ENCODE measurements around the gene AFDN. TPM values are rescaled to one million over a fixed set of nuclear protein-coding genes. Genes with fewer than 3 reads are reported as not detected.

The AFDN gene
- total and polyA plus RNA-seq, 10 of the 15 experiments (the other 5 are each of a cell fraction or from before 2014, with no cell fraction given), result 5.7 to 68.2 (median 45.1) TPM

DNA sequence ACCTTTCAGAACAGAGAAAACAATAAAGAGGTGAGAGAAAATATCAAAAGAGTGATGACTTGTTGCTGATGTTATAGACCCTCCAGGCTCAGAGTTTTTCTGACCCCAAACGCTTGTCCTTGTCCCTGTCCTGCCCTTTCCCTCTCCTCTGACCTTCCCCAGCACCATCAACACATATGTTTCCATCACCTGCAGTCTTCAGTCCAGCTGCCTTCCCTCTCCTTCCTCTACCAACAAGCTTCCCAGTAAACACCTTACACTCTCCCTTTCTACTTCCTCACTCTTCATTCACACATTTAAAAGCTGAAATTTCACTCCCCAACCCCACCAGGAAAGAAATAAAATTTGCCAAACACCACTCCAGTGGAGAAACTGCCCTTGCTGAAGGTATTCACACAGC is 25.4 kb upstream of the AFDN start (continued):
- no peak for TF ChIP-seq ZNF217 (IDR thresholded peaks at IDR 0.05)

DNA sequence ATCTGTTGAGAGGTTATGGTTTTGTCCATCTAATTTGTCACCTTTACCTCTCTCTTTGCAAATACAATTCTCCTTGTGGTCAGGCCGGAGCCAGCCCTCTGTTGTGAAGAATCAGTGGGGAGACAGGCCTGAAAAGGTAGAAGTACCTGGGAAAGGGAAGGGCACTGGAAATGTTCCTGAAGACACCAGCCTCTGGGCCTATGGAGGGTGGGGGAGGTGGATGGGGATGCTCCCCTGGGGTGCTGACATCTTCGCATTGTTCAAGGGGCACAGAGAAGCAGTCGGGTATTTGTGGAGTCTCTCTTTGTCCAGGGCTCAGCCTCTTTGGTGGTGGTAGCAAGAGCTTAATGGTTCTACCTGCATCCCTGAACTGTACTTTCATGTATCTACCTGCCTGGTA is 24.4 kb upstream of the AFDN start:
- POLR2A ChIA-PET, result no interaction called here
- Histone ChIP-seq H3K27me3 (replicated peaks in 1 of 2; ENCODE audit: control insufficient read depth in 2 of 2, insufficient read depth in 2 of 2, low read length in 1 of 2) (peaks cover 0 to 1% of the 10 kb centered on the region in 2 experiments; a peak in 2 of 4 replicates), H3K9ac (ENCODE audit: control insufficient read depth, insufficient read depth, low read length) (no peak overlapping the region), H3K27ac (ENCODE audit: control insufficient read depth, insufficient read depth) (no peak overlapping the region), H3K79me2 (ENCODE audit: control insufficient read depth, insufficient read depth, low read length) (no peaks in the 10 kb centered on the region), H4K20me1 (ENCODE audit: control insufficient read depth, insufficient read depth) (no peaks in the 10 kb centered on the region; the same call in 1 of the 2 replicates), H2AFZ (ENCODE audit: control insufficient read depth, low read depth, low read length) (no peak overlapping the region), H3K36me3 (ENCODE audit: control insufficient read depth in 2 of 2, insufficient read depth in 2 of 2, low read length in 1 of 2) (no peaks in the 10 kb centered on the region), H3K4me2 (ENCODE audit: control insufficient read depth, insufficient read depth) (no peak overlapping the region), H3K4me3 (no peak overlapping the region), H3K4me1 (ENCODE audit: control insufficient read depth, insufficient read depth, low read length) (no peaks in the 10 kb centered on the region), H3K9me3 (replicated peaks; ENCODE audit: control insufficient read depth, insufficient read depth, low read length) (no peaks in the 10 kb centered on the region)
- CTCF ChIA-PET, result no interaction called here
- in situ Hi-C loops (cut with MboI), result no loop called here
- intact Hi-C loops (cut with micrococcal nuclease; ENCODE audit: unreplicated experiment), result no loop called here
- no peak for ATAC-seq
- no peak for FAIRE-seq
- RAD21 ChIA-PET (ENCODE audit: unreplicated experiment), result no interaction called here
- BruUV-seq (replicated peaks), result no TSS peak
- SMC1A ChIA-PET (ENCODE audit: uncharacterized antibody, unreplicated experiment), result no interaction called here
- no peak for DNase-seq (ENCODE audit: low read depth, low spot score)
- 50% methylated on average over 3 of the region's 3 CpGs for WGBS (ENCODE audit: insufficient coverage, insufficient replicate concordance, low lambda C conversion rate, missing lambda C conversion rate)
- TF ChIP-seq, protein P1, sequence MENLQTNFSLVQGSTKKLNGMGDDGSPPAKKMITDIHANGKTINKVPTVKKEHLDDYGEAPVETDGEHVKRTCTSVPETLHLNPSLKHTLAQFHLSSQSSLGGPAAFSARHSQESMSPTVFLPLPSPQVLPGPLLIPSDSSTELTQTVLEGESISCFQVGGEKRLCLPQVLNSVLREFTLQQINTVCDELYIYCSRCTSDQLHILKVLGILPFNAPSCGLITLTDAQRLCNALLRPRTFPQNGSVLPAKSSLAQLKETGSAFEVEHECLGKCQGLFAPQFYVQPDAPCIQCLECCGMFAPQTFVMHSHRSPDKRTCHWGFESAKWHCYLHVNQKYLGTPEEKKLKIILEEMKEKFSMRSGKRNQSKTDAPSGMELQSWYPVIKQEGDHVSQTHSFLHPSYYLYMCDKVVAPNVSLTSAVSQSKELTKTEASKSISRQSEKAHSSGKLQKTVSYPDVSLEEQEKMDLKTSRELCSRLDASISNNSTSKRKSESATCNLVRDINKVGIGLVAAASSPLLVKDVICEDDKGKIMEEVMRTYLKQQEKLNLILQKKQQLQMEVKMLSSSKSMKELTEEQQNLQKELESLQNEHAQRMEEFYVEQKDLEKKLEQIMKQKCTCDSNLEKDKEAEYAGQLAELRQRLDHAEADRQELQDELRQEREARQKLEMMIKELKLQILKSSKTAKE (IDR thresholded peaks at IDR 0.05; ENCODE audit: low read depth, poor library complexity, severe bottlenecking), result no peak
- TF ChIP-seq BMI1 (IDR thresholded peaks at IDR 0.05; ENCODE audit: borderline replicate concordance) (no peak), SPI1 (IDR thresholded peaks at IDR 0.05; ENCODE audit: borderline replicate concordance, insufficient read depth, low read depth, low read length) (no peak), EED (IDR thresholded peaks at IDR 0.05; ENCODE audit: low read depth) (no peak), SIN3A (IDR thresholded peaks at IDR 0.05; ENCODE audit: low read depth, low read length) (no peak), DPF2 (IDR thresholded peaks at IDR 0.05) (no peak), ZNF207 (IDR thresholded peaks at IDR 0.05; ENCODE audit: borderline replicate concordance) (no peak), SRF (IDR thresholded peaks at IDR 0.05; ENCODE audit: low read depth in 2 of 2, low read length in 2 of 2) (no peak), JUNB (IDR thresholded peaks at IDR 0.05) (no peak), TCF12 (IDR thresholded peaks at IDR 0.05; ENCODE audit: low read depth, low read length) (no peak), KLF5 (IDR thresholded peaks at IDR 0.05; ENCODE audit: partially characterized antibody) (no peak), MYC (IDR thresholded peaks at IDR 0.05; ENCODE audit: insufficient read depth, insufficient read length, insufficient replicate concordance, low read length, severe bottlenecking) (no peak), TBL1XR1 (IDR thresholded peaks at IDR 0.05; ENCODE audit: low read depth, low read length) (no peak)
- TF ChIP-seq, protein P2, sequence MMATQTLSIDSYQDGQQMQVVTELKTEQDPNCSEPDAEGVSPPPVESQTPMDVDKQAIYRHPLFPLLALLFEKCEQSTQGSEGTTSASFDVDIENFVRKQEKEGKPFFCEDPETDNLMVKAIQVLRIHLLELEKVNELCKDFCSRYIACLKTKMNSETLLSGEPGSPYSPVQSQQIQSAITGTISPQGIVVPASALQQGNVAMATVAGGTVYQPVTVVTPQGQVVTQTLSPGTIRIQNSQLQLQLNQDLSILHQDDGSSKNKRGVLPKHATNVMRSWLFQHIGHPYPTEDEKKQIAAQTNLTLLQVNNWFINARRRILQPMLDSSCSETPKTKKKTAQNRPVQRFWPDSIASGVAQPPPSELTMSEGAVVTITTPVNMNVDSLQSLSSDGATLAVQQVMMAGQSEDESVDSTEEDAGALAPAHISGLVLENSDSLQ (IDR thresholded peaks at IDR 0.05), result no peak
- TF ChIP-seq, protein P3, sequence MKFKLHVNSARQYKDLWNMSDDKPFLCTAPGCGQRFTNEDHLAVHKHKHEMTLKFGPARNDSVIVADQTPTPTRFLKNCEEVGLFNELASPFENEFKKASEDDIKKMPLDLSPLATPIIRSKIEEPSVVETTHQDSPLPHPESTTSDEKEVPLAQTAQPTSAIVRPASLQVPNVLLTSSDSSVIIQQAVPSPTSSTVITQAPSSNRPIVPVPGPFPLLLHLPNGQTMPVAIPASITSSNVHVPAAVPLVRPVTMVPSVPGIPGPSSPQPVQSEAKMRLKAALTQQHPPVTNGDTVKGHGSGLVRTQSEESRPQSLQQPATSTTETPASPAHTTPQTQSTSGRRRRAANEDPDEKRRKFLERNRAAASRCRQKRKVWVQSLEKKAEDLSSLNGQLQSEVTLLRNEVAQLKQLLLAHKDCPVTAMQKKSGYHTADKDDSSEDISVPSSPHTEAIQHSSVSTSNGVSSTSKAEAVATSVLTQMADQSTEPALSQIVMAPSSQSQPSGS (IDR thresholded peaks at IDR 0.05; ENCODE audit: low read length), result no peak
- TF ChIP-seq, protein P4, sequence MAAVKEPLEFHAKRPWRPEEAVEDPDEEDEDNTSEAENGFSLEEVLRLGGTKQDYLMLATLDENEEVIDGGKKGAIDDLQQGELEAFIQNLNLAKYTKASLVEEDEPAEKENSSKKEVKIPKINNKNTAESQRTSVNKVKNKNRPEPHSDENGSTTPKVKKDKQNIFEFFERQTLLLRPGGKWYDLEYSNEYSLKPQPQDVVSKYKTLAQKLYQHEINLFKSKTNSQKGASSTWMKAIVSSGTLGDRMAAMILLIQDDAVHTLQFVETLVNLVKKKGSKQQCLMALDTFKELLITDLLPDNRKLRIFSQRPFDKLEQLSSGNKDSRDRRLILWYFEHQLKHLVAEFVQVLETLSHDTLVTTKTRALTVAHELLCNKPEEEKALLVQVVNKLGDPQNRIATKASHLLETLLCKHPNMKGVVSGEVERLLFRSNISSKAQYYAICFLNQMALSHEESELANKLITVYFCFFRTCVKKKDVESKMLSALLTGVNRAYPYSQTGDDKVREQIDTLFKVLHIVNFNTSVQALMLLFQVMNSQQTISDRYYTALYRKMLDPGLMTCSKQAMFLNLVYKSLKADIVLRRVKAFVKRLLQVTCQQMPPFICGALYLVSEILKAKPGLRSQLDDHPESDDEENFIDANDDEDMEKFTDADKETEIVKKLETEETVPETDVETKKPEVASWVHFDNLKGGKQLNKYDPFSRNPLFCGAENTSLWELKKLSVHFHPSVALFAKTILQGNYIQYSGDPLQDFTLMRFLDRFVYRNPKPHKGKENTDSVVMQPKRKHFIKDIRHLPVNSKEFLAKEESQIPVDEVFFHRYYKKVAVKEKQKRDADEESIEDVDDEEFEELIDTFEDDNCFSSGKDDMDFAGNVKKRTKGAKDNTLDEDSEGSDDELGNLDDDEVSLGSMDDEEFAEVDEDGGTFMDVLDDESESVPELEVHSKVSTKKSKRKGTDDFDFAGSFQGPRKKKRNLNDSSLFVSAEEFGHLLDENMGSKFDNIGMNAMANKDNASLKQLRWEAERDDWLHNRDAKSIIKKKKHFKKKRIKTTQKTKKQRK (IDR thresholded peaks at IDR 0.05; ENCODE audit: low read depth, low read length), result no peak

Data from GM12878 (cell line).